Globus pallidus (tissue), 1 donor: ENCODE results near the gene SLC22A6.

Experiments used
- DNase-seq: peaks from one replicate; pipeline ENCODE4 v3.0.0-alpha.2; 2015; ENCODE audit warnings: low spot score

SLC22A6 gene

DNA sequence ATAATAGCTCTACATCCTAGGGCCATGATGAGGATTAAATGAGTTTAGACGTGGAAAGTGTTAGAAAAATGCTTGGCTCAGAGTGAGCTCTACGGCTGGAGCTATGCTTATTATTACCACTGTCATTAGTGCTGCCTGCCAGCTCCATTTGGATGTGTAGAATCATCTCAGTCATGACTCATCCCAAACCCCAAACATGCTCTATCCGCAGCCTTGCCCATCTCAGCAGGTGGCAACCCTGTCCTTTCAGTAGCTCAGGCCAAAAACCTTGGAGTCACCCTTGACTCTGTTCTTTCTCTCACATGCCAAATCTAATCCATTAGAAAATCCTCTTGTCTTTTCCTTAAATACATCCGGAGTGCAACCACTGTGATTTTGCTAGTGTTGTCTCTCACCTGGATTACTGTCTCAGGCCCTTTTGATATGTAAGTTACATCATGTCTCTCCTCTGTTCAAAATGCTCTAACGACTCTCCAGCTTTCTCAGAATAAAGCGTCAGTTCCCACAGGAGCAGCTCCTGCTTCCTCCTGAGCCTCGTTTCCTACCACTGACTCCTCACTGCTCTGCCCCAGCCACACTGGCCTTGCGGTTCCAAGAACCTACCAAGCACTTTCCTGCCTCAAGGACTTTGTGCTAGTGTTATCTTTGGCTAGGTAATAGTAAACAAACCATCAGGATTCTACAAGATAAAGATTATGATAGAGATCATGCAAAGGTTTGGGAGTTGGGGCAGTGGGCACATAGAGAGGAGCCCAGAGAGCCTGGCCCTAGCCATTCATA lies 53.1 kb downstream of the SLC22A6 start:
- DNase-seq = no peak

DNA sequence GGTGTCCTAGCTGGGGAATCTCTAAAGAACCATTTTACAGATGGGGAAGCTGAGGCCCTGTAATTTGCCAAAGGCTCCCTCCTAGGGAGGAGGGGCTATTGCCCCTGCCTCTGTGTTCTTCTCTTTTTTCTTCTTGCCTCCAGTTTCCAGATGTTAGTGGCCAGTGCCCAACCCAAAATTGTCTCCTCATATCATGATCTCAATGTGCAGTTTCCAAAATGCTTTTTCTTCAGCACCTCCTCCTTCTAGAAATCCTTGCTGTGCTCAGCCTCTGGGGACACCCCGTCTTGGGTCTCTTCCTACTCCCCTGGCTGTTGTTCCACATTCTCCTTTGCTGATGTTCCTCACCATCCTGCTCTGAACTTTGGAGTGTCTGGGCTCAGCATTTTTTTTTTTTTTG lies 54.1 kb downstream of the SLC22A6 start:
- DNase-seq = no peak

GRCh38 chr11:62930157-62930556 lies 54.6 kb downstream of the SLC22A6 start:
- DNase-seq = no peak

GRCh38 chr11:62928011-62928410 lies 56.8 kb downstream of the SLC22A6 start:
- no peak for DNase-seq

- no peak for DNase-seq
Measured at GRCh38 chr11:62926680-62927455, 57.9 kb downstream of the SLC22A6 start.
